Activated gamma-delta T cell treated with Interleukin-2 at 50 U/mL for 16 hours (primary cell): ENCODE results near the gene HEXA.
"Not testable (repeated sequence)": the region's sequence is repeated elsewhere in the genome, so short reads cannot be mapped to it uniquely, and the experiment has no call there.

ENCODE experiments used
- DNase-seq: peaks from one replicate; pipeline ENCODE4 v3.0.0-alpha.2; 2020

Gene HEXA

GRCh38 chr15:72375846-72376581, at the start of gene HEXA:
Gene HEXA, minus strand, starts transcription at chr15:72376014. Its CDS starts 42 bp downstream, at chr15:72375972.
- peak; percentile 97 for DNase-seq

GRCh38 chr15:72423256-72423655, 47.4 kb upstream of the HEXA start:
- DNase-seq, result no peak

GRCh38 chr15:72421484-72421883, 45.7 kb upstream of the HEXA start:
- DNase-seq, result no peak

DNA sequence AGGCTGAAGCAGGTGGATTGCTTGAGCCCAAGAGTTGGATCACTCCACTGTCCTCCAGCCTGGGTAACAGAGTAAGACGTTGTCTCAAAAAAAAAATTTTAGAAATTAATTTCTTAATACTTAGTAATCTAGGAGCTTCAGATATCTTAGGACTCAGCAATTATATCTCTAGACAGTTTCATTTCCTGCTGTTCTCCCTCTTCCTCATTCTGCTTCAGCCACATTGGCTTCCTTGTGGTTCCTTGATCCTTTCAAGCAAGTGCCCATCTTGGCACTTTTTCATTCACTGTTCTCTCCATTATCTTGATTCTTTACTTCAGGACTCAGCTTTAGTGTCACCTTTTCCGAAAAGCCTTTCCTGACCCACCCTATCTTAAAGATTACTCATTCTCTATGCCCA, 44.8 kb upstream of the HEXA start:
- no peak for DNase-seq

GRCh38 chr15:72419768-72420167, 44.0 kb upstream of the HEXA start:
- not testable (repeated sequence) for DNase-seq

DNA sequence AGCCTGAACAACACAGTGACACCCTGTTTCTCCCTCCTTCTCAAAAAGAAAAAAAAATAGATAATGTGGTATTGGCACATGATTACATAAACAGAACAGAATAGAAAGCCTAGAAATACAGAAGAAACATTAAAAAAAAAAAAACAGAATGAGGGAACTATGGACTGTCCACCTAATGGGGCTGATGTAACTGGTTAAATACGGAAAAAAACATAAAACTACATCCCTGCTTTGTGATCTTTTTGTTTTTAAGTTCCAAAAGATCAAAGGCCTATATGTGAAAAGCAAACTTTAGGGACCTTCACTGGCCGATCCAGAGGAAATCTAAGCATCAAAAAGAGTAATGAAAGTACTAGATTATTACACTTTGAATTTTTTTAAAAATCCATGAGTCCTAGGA, 39.5 kb upstream of the HEXA start:
- no peak for DNase-seq

DNA sequence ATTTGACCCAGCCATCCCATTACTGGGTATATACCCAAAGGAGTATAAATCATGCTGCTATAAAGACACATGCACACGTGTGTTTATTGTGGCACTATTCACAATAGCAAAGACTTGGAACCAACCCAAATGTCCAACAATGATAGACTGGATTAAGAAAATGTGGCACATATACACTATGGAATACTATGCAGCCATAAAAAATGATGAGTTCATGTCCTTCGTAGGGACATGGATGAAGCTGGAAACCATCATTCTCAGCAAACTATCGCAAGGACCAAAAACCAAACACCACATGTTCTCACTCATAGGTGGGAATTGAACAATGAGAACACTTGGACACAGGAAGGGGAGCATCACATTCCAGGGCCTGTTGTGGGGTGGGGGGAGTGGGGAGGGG, 37.5 kb upstream of the HEXA start:
- not testable (repeated sequence) for DNase-seq

- no peak for DNase-seq
Measured at GRCh38 chr15:72411544-72411943, 35.7 kb upstream of the HEXA start.

- no peak for DNase-seq
Measured at GRCh38 chr15:72411111-72411510, 35.3 kb upstream of the HEXA start.

DNA sequence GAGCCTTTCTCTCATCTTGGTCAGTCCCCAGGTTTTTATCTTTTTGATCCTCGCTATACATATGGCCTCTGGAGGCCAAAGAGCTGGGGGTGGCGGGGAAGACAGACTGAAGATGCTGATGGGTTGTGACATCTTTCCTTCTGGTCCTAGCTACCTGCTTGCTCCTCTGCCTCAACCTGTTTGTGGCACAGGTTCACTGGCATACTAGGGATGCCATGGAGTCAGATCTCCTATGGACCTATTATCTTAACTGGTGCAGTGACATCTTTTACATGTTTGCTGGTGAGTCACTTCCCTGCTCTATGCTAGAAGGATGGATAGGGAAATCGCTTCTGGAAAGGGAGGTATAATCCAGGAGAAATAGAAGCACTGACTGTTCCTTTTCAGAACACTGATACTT, 31.1 kb upstream of the HEXA start:
- no peak for DNase-seq

GRCh38 chr15:72404841-72405240, 29.0 kb upstream of the HEXA start:
- no peak for DNase-seq

DNA sequence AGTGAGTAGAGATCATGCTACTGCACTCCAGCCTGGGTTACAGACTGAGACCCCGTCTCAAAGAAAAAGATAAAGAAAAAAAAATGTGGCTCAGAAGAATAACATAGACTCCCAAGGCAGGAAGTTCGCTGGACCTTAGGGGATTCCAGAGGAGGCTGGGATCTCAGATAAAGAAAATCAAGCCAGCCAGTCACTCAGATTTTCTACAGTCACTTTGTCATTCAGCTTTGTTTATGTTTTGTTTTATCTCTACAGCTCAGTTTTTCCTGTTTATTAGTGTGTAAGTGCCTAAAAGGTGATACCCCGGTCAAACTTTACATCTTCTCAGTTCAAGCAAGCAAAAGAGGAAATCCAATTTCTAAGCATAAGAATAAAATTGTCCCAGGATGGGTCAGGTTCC, 28.5 kb upstream of the HEXA start:
- no peak for DNase-seq

- DNase-seq, result no peak
Measured at GRCh38 chr15:72402726-72403125, 26.9 kb upstream of the HEXA start.

GRCh38 chr15:72398648-72399047, 22.8 kb upstream of the HEXA start:
- DNase-seq, result no peak

GRCh38 chr15:72397796-72398588, 22.2 kb upstream of the HEXA start, which contains the start of gene TMEM202:
Gene TMEM202, plus strand, starts transcription at chr15:72398305. Its CDS starts 22 bp downstream, at chr15:72398327.
- no peak for DNase-seq

GRCh38 chr15:72396331-72396730, 20.5 kb upstream of the HEXA start:
- DNase-seq, result not testable (repeated sequence)

DNA sequence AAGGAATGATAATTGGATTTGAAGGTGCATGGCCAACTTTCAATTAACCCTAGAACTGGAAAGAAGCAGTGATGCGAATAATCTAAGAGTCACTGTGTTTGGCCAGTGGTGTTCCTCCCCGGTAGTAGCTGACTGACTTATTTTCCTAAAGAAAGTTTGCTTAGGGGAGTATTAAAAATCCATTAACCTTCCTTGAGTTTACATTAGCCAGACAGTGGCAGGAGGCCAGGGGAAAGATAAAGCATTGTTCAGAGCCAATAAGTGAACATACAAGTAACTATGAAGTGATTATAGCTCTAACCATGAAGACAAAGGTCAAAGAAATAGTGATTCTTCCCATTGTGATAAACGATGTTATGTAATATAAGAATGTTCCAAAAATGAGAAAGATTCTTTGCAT, 13.4 kb upstream of the HEXA start:
- no peak for DNase-seq

- no peak for DNase-seq
Measured at GRCh38 chr15:72387741-72388140, 11.9 kb upstream of the HEXA start.

DNA sequence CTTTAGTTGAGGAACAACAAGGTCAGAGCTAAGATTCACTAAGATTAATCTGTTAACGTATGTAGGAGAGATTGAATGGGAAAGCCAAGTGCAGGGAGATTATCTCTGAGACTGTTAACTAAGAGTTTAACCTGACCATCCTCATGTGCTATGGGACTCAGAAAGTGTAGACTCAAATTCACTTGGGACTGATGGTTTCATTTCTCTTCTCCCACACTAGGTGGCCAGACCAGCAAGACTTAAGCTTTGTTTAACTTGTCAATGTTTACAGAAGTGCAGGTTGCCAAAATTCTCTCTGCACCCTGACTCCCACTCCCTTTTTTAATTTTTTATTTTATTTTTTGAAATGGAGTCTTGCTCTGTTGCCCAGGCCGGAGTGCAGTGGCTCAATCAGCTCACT, 6.3 kb upstream of the HEXA start:
- no peak for DNase-seq

GRCh38 chr15:72380743-72381142, 4.9 kb upstream of the HEXA start:
- DNase-seq, result no peak

DNA sequence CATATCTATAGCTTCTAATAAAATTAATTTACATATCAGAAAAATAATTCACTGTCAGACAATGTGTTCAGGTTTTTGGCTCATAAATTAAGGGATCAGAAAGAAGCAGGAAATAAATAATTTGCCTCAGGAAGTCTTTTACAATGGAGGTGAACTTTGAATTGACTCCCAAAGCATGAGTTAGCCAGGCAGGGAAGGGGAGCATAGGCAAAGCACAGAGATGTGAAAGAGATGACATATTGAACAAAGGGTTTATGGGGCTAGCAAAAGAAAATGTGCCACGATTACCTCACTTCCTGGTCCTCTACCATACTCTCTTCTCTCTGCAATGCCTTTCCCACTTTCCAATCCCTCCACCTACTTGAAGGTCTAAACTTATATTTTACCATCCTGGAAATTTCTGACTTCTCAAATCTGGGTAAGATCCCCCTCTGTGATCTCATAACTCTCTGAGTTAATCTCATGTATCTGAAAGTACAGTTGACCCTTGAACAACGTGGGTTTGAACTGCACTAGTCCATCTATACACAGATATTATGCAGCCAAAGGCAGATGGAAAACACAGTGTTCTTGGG, 4.1 kb upstream of the HEXA start:
- no peak for DNase-seq

- DNase-seq, result not testable (repeated sequence)
Measured at GRCh38 chr15:72379106-72379505, 3.3 kb upstream of the HEXA start.

- DNase-seq, result no peak
Measured at GRCh38 chr15:72377331-72377730, 1.5 kb upstream of the HEXA start.

- DNase-seq, result no peak
Measured at GRCh38 chr15:72375501-72375845, 341 bp downstream of the HEXA start.
